HepG2 (cell line): ENCODE results near the gene SP5. TPM values are rescaled to one million over a fixed set of nuclear protein-coding genes. Genes with fewer than 3 reads are reported as not detected.

Experiments used
- AGO1 ChIP-seq: fragments of 200-400 bp; formaldehyde crosslinking; IDR thresholded peaks from 2 replicates; pipeline ENCODE4 v1.6.1; 2017; ENCODE audit warnings: mild to moderate bottlenecking, low read depth, low read length, moderate library complexity; ENCODE audit not compliant: poor library complexity, severe bottlenecking
- CBFB ChIP-seq: sonication (generic); formaldehyde crosslinking; IDR thresholded peaks from 2 replicates; pipeline ENCODE4 v1.4.0; 2020; ENCODE audit warnings: missing genetic modification reagents
- CENPX ChIP-seq: sonication (generic); formaldehyde crosslinking; IDR thresholded peaks from 2 replicates; pipeline ENCODE4 v1.9.0; 2021; ENCODE audit warnings: mild to moderate bottlenecking, missing genetic modification reagents, moderate library complexity
- DNMT1 ChIP-seq: sonication (generic); formaldehyde crosslinking; IDR thresholded peaks from 2 replicates; pipeline ENCODE4 v1.5.1; 2020; ENCODE audit warnings: mild to moderate bottlenecking, missing genetic modification reagents
- ETV5 ChIP-seq: IDR thresholded peaks from 2 replicates; pipeline ENCODE4 v1.6.1; 2018; ENCODE audit warnings: missing biosample characterization, missing genetic modification reagents, inconsistent platforms, borderline replicate concordance
- FOXK1 ChIP-seq: sonication (generic); formaldehyde crosslinking; IDR thresholded peaks from 2 replicates; pipeline ENCODE4 v1.4.0; 2020; ENCODE audit warnings: low read depth, missing genetic modification reagents, borderline replicate concordance
- HNF4G ChIP-seq, 2 experiments: sonication (generic) in 1 of 2; formaldehyde crosslinking in 1 of 2; IDR thresholded peaks; 2 replicates each; pipeline versions ENCODE4 v1.4.0 to v1.6.1; 2011 to 2020; ENCODE audit warnings: borderline replicate concordance in 2 of 2, low read depth in 2 of 2, mild to moderate bottlenecking in 2 of 2, low read length in 1 of 2, missing genetic modification reagents in 1 of 2, moderate library complexity in 1 of 2
- LCORL ChIP-seq, 2 experiments: fragments of 450-650 bp in 1 of 2; sonication (generic) in 1 of 2; formaldehyde crosslinking in 1 of 2; IDR thresholded peaks; 2 replicates each; pipeline versions ENCODE4 v1.5.0 to v1.6.1; 2017 to 2020; ENCODE audit warnings: antibody characterized with exemption in 1 of 2, missing genetic modification reagents in 1 of 2
- MTF2 ChIP-seq: sonication (generic); formaldehyde crosslinking; IDR thresholded peaks from 2 replicates; pipeline ENCODE4 v1.5.0; 2020; ENCODE audit warnings: missing genetic modification reagents, borderline replicate concordance
- MYNN ChIP-seq: sonication (generic); formaldehyde crosslinking; IDR thresholded peaks from 2 replicates; pipeline ENCODE4 v1.4.0; 2020; ENCODE audit warnings: mild to moderate bottlenecking, low read depth, missing genetic modification reagents
- NFIC ChIP-seq: IDR thresholded peaks from 2 replicates; pipeline ENCODE4 v1.6.1; 2012; ENCODE audit warnings: mild to moderate bottlenecking, low read length, inconsistent platforms
- NR3C1 ChIP-seq: sonication (generic); formaldehyde crosslinking; IDR thresholded peaks from 2 replicates; pipeline ENCODE4 v1.4.0; 2020; ENCODE audit warnings: missing genetic modification reagents
- NRL ChIP-seq: sonication (generic); formaldehyde crosslinking; IDR thresholded peaks from 2 replicates; pipeline ENCODE4 v1.5.0; 2020; ENCODE audit warnings: missing genetic modification reagents, mild to moderate bottlenecking, moderate library complexity, borderline replicate concordance
- RAD51 ChIP-seq: fragments of 450-650 bp; IDR thresholded peaks from 2 replicates; pipeline ENCODE4 v1.6.1; 2016; ENCODE audit warnings: borderline replicate concordance
- RNF2 ChIP-seq: fragments of 450-650 bp; conservative IDR thresholded peaks from 2 replicates; pipeline ENCODE4 v1.6.1; 2016; ENCODE audit warnings: low read depth
- RXRB ChIP-seq: IDR thresholded peaks from 2 replicates; pipeline ENCODE4 v1.6.1; 2016; ENCODE audit warnings: borderline replicate concordance, missing genetic modification reagents, missing compliant biosample characterization
- SMARCE1 ChIP-seq: fragments of 450-650 bp; IDR thresholded peaks from 2 replicates; pipeline ENCODE4 v1.6.1; 2017; ENCODE audit warnings: borderline replicate concordance
- THYN1 ChIP-seq: sonication (generic); formaldehyde crosslinking; IDR thresholded peaks from 2 replicates; pipeline ENCODE4 v1.8.1; 2023; ENCODE audit warnings: low read depth, mild to moderate bottlenecking, moderate library complexity, missing genetic modification reagents, borderline replicate concordance
- ZNF24 ChIP-seq: fragments of 450-650 bp; IDR thresholded peaks from 2 replicates; pipeline ENCODE4 v1.6.1; 2017; ENCODE audit warnings: antibody characterized with exemption, mild to moderate bottlenecking
- ZNF296 ChIP-seq: sonication (generic); formaldehyde crosslinking; conservative IDR thresholded peaks from 2 replicates; pipeline ENCODE4 v1.5.0; 2020; ENCODE audit warnings: mild to moderate bottlenecking, missing genetic modification reagents
- ZNF546 ChIP-seq: sonication (generic); formaldehyde crosslinking; conservative IDR thresholded peaks from 2 replicates; pipeline ENCODE4 v1.8.1; 2023; ENCODE audit warnings: mild to moderate bottlenecking, missing genetic modification reagents
- ZNF781 ChIP-seq: sonication (generic); formaldehyde crosslinking; IDR thresholded peaks from 2 replicates; pipeline ENCODE4 v1.5.1; 2020; ENCODE audit warnings: borderline replicate concordance, mild to moderate bottlenecking, missing genetic modification reagents; ENCODE audit errors: not compliant biosample characterization
- polyA plus RNA-seq, 8 experiments: library from polyadenylated mRNA; depleted of rRNA in 3 of 8; stranded (reverse) in 7 of 8; unstranded in 1 of 8; fragments of >200 nt; fragmentation: Illumina TruSeq in 4 of 8; extraction: Trizol in 4 of 8; gene quantifications; 2 replicates each; pipeline versions ENCODE4 v1.2.1 to v1.2.3, GENCODE V29; 2011 to 2016; ENCODE audit warnings: low read depth in 4 of 8, missing spikeins in 1 of 8, mixed read lengths in 1 of 8; ENCODE audit not compliant: insufficient read depth in 1 of 8
- total RNA-seq, 5 experiments: library from RNA; depleted of rRNA; stranded (reverse); fragments of >200 nt; fragmentation: Illumina TruSeq; extraction: Trizol; gene quantifications; 2 replicates each; pipeline ENCODE4 v1.2.3, GENCODE V29; 2016; ENCODE audit warnings: low read depth in 1 of 5
- TF ChIP-seq, protein P1 (sequence below): sonication (generic); formaldehyde crosslinking; IDR thresholded peaks from 2 replicates; pipeline ENCODE4 v1.4.0; 2020; ENCODE audit warnings: missing genetic modification reagents
- TF ChIP-seq, protein P2 (sequence below): sonication (generic); formaldehyde crosslinking; conservative IDR thresholded peaks from 2 replicates; pipeline ENCODE4 v1.5.0; 2020; ENCODE audit warnings: missing genetic modification reagents
- TF ChIP-seq, protein P3 (sequence below): sonication (generic); formaldehyde crosslinking; conservative IDR thresholded peaks from 2 replicates; pipeline ENCODE4 v1.4.0; 2020; ENCODE audit warnings: missing genetic modification reagents

The SP5 gene
- total and polyA plus RNA-seq, 2 of the 13 experiments (the other 11 are each of a cell fraction or from before 2014, with no cell fraction given), result 50.8 to 119 TPM

DNA sequence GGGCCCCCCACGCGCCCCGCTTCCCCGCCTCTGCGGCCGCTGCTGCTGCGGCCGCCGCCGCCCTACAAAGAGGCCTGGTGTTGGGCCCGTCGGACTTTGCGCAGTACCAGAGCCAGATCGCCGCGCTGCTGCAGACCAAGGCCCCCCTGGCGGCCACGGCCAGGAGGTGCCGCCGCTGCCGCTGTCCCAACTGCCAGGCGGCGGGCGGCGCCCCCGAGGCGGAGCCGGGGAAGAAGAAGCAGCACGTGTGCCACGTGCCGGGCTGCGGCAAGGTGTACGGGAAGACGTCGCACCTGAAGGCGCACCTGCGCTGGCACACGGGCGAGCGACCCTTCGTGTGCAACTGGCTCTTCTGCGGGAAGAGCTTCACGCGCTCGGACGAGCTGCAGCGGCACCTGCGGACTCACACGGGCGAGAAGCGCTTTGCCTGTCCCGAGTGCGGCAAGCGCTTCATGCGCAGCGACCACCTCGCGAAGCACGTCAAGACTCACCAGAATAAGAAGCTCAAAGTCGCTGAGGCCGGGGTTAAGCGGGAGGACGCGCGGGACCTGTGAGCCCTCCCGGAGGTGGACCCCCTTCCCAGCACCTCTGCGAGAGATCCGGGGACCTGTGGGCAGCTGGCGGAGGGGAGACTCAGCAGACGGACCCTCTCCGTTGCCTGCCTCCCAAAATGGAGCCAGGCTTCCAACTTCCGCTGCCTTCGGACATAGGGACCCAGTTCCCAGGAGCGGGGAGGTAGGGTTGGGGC lies 1.9 kb downstream of the SP5 start (continued):
- TF ChIP-seq CENPX, result no peak
- TF ChIP-seq ZNF296 (CRISPR knock-in tag), result 0 out of 2 replicates have a peak, but pooled peaks have one; percentile 27
- TF ChIP-seq ZNF546 (CRISPR knock-in tag), result peak; percentile 82; the same call in 1 of the 2 replicates
- peak; percentile 85; the same call in 1 of the 2 replicates for TF ChIP-seq MTF2 (CRISPR knock-in tag)
- TF ChIP-seq NR3C1 (CRISPR knock-in tag), result no peak
- no peak for TF ChIP-seq THYN1 (CRISPR knock-in tag)
- TF ChIP-seq, protein P1, sequence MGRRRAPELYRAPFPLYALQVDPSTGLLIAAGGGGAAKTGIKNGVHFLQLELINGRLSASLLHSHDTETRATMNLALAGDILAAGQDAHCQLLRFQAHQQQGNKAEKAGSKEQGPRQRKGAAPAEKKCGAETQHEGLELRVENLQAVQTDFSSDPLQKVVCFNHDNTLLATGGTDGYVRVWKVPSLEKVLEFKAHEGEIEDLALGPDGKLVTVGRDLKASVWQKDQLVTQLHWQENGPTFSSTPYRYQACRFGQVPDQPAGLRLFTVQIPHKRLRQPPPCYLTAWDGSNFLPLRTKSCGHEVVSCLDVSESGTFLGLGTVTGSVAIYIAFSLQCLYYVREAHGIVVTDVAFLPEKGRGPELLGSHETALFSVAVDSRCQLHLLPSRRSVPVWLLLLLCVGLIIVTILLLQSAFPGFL (CRISPR knock-in tag), result peak; percentile 77; the same call in 1 of the 2 replicates
- TF ChIP-seq, protein P2, sequence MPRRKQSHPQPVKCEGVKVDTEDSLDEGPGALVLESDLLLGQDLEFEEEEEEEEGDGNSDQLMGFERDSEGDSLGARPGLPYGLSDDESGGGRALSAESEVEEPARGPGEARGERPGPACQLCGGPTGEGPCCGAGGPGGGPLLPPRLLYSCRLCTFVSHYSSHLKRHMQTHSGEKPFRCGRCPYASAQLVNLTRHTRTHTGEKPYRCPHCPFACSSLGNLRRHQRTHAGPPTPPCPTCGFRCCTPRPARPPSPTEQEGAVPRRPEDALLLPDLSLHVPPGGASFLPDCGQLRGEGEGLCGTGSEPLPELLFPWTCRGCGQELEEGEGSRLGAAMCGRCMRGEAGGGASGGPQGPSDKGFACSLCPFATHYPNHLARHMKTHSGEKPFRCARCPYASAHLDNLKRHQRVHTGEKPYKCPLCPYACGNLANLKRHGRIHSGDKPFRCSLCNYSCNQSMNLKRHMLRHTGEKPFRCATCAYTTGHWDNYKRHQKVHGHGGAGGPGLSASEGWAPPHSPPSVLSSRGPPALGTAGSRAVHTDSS (CRISPR knock-in tag), result no peak
- TF ChIP-seq NFIC, result no peak
- TF ChIP-seq DNMT1, result peak; percentile 61; the same call in 1 of the 2 replicates
- no peak for TF ChIP-seq RAD51
- 0 out of 2 replicates have a peak, but pooled peaks have one; percentile 53 for TF ChIP-seq FOXK1 (CRISPR knock-in tag)
- peak; percentile 52; the same call in 1 of the 2 replicates for TF ChIP-seq ETV5 (CRISPR knock-in tag)
- 0 out of 2 replicates have a peak, but pooled peaks have one; percentile 5 for TF ChIP-seq MYNN
- TF ChIP-seq ZNF24, result no peak
- TF ChIP-seq NRL (CRISPR knock-in tag), result peak; percentile 95; the same call in 1 of the 2 replicates
- no peak; the same call in 1 of the 2 replicates for TF ChIP-seq CBFB (CRISPR knock-in tag)
- no peak for TF ChIP-seq LCORL (IDR thresholded peaks at IDR 0.05)
- peak; percentile 86 for TF ChIP-seq LCORL (CRISPR knock-in tag; IDR thresholded peaks at IDR 0.05)
- TF ChIP-seq HNF4G (IDR thresholded peaks at IDR 0.05; ENCODE audit: borderline replicate concordance, low read depth, low read length), result peak; percentile 58; the same call in 1 of the 2 replicates
- no peak for TF ChIP-seq HNF4G (CRISPR knock-in tag; IDR thresholded peaks at IDR 0.05; ENCODE audit: borderline replicate concordance, low read depth)
- TF ChIP-seq, protein P3, sequence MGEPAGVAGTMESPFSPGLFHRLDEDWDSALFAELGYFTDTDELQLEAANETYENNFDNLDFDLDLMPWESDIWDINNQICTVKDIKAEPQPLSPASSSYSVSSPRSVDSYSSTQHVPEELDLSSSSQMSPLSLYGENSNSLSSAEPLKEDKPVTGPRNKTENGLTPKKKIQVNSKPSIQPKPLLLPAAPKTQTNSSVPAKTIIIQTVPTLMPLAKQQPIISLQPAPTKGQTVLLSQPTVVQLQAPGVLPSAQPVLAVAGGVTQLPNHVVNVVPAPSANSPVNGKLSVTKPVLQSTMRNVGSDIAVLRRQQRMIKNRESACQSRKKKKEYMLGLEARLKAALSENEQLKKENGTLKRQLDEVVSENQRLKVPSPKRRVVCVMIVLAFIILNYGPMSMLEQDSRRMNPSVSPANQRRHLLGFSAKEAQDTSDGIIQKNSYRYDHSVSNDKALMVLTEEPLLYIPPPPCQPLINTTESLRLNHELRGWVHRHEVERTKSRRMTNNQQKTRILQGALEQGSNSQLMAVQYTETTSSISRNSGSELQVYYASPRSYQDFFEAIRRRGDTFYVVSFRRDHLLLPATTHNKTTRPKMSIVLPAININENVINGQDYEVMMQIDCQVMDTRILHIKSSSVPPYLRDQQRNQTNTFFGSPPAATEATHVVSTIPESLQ (CRISPR knock-in tag), result no peak
- TF ChIP-seq AGO1, result no peak
- TF ChIP-seq SMARCE1, result no peak
- TF ChIP-seq ZNF781, result peak; percentile 84
- TF ChIP-seq RNF2, result no peak; the same call in none of the 2 replicates
- TF ChIP-seq RXRB, result no peak
